Measurements from ENCODE around the gene DGKH. TPM values are rescaled to one million over a fixed set of nuclear protein-coding genes. Genes with fewer than 3 reads are reported as not detected.
A peak's percentile ranks its signal among the peaks of the same experiment; 100 is the strongest.

The DGKH gene
- 129 and 133 TPM in 2 replicates for total RNA-seq (2013; cell fraction: nucleolus; rRNA removed)
- total RNA-seq (2014; rRNA removed), result 12.5 and 13.5 TPM in 2 replicates
- total RNA-seq (2014; rRNA removed; fragmentation: Illumina TruSeq; extraction: Trizol), result 14.6 and 16.1 TPM in 2 replicates
- total RNA-seq (2021), result 14.6 and 15.2 TPM in 2 replicates
- polyA plus RNA-seq (2011; ENCODE audit: low read depth), result 2.1 TPM
- polyA plus RNA-seq (2011; rRNA removed), result 8.5 and 13.5 TPM in 2 replicates
- polyA plus RNA-seq (2011; cell fraction: cytosol; rRNA removed), result 2.5 and 2.7 TPM in 2 replicates
- 13.0 and 14.5 TPM in 2 replicates for polyA plus RNA-seq (2011; cell fraction: nucleus; rRNA removed)
- 4.1 and 4.8 TPM in 2 replicates for polyA plus RNA-seq (2012)
- polyA plus RNA-seq (2014; fragmentation: Illumina TruSeq; extraction: Trizol), result 11.3 and 13.6 TPM in 2 replicates
- polyA plus RNA-seq (2014; fragmentation: Nextera tagmentation; extraction: Ambion mirVana), result 1 to 10 TPM; 1.3 to 2.1 TPM
- 5.4 and 6.1 TPM in 2 replicates for polyA plus RNA-seq (2014; rRNA removed)
- polyA plus RNA-seq (2016; fragmentation: Nextera tagmentation; extraction: Ambion mirVana), result 1 to 10 TPM; 3.3 to 4.7 TPM
- 33.8 and 44.9 TPM in 2 replicates for polyA minus RNA-seq (2011; rRNA and poly(A)+ RNA removed)
- 5.7 and 6.7 TPM in 2 replicates for polyA minus RNA-seq (2011; cell fraction: cytosol; rRNA and poly(A)+ RNA removed)
- polyA minus RNA-seq (2011; cell fraction: nucleus; rRNA and poly(A)+ RNA removed), result 20.7 and 37.2 TPM in 2 replicates
- Bru-seq, nascent RNA, result percentile 84 among the genes with signal in this experiment
- percentile 89 among the genes with signal in this experiment for BruChase-seq, experiment 1, labeled RNA remaining after a 6-hour chase
- percentile 83 among the genes with signal in this experiment for BruChase-seq, experiment 2, labeled RNA remaining after a 2-hour chase
- long read RNA-seq, experiment 1, partial matches to known transcripts, result 1 of 2 reads
- long read RNA-seq, experiment 1, other reads (novel, unspliced or antisense), result 1 of 2 reads
- long read RNA-seq, experiment 2, partial matches to known transcripts, result 5 of 12 reads
- long read RNA-seq, experiment 2, other reads (novel, unspliced or antisense), result 7 of 12 reads

DNA sequence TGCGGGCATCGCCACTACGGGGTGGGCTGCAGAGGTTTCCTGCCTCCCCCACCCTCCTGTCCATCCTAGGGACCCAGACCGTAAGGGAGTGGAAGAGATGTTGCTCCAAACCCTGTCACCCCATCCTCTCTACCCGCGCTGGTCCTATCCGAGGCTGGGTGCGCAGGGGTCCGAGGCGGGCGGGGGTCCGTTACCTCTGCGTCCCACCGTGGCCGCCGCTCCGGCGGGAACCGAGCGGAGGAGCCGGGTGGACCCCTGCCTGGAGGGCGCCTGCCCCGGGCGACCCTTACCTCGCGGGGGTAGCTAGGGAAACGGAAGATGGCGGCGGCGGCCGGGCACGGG lies at the start of gene DGKH:
Gene DGKH (plus strand): TSS at position 307 of the 342 bp plus-strand sequence. CDS start 126 bp downstream, outside the sequence.
- Histone ChIP-seq H3K4me2 (ENCODE audit: control insufficient read depth, insufficient read depth) (peak within 1 kb of the TSS; percentile 99), H3K79me2 (ENCODE audit: control insufficient read depth, insufficient read depth, low read length) (peaks cover 30% of the 10 kb centered on the region), H3K9me3 (replicated peaks; ENCODE audit: control insufficient read depth, insufficient read depth, low read length) (no peaks in the 10 kb centered on the region), H2AFZ (ENCODE audit: control insufficient read depth, low read depth, low read length) (peak within 1 kb of the TSS; percentile 84), H3K4me3 (peak within 1 kb of the TSS; percentile 85), H4K20me1 (ENCODE audit: control insufficient read depth, insufficient read depth) (no peaks in the 10 kb centered on the region), H3K27ac (ENCODE audit: control insufficient read depth, insufficient read depth) (peak within 1 kb of the TSS; percentile 54), H3K4me1 (ENCODE audit: control insufficient read depth, insufficient read depth, low read length) (no peaks in the 10 kb centered on the region; the same call in 1 of the 2 replicates), H3K36me3 (ENCODE audit: control insufficient read depth in 2 of 2, insufficient read depth in 2 of 2, low read length in 1 of 2) (no peaks in the 10 kb centered on the region), H3K9ac (ENCODE audit: control insufficient read depth, insufficient read depth, low read length) (peak within 1 kb of the TSS; percentile 67), H3K27me3 (replicated peaks in 1 of 2; ENCODE audit: control insufficient read depth in 2 of 2, insufficient read depth in 2 of 2, low read length in 1 of 2) (no peaks in the 10 kb centered on the region)
- WGBS (ENCODE audit: insufficient coverage, insufficient replicate concordance, low lambda C conversion rate, missing lambda C conversion rate), result 1% methylated on average over 29 of the region's 32 CpGs
- no TSS peak for BruUV-seq (replicated peaks)
- ChIA-PET RAD21 (ENCODE audit: unreplicated experiment) (interaction anchor here (0.8 to 2.0 kb wide), 9 partner anchors 8 to 380 kb away, joined by 3 to 11 read pairs (median 5); no protein-coding TSS in a partner anchor), CTCF (interaction anchor here (0.7 to 1.7 kb wide), 9 partner anchors 8 to 380 kb away, joined by 3 to 5 read pairs (median 4); no protein-coding TSS in a partner anchor), SMC1A (ENCODE audit: uncharacterized antibody, unreplicated experiment) (interaction anchor here (0.8 to 2.1 kb wide), 8 partner anchors 8 to 225 kb away, joined by 3 to 10 read pairs (median 4); no protein-coding TSS in a partner anchor), POLR2A (interaction anchor here (0.6 to 1.8 kb wide), 7 partner anchors 11 to 249 kb away, joined by 3 to 9 read pairs (median 6); partner anchors contain the start of genes AKAP11 and VWA8)
- DNase-seq (ENCODE audit: low read depth, low spot score) (no peak), FAIRE-seq (no peak), ATAC-seq (peak; percentile 69)
- in situ Hi-C loops (cut with MboI), result no loop called here
- intact Hi-C loops (cut with micrococcal nuclease; ENCODE audit: unreplicated experiment), result loop anchor here (10.0 kb wide), 1 partner anchor 226 kb away; the partner anchor contains the start of gene AKAP11
- TF ChIP-seq RB1 (IDR thresholded peaks at IDR 0.05; ENCODE audit: borderline replicate concordance) (no peak), MEF2A (IDR thresholded peaks at IDR 0.05; ENCODE audit: insufficient read depth, low read depth, low read length) (no peak), PML (IDR thresholded peaks at IDR 0.05; ENCODE audit: low read length) (no peak), SMAD5 (IDR thresholded peaks at IDR 0.05; ENCODE audit: low read depth) (peak; percentile 29; the same call in 1 of the 2 replicates), ZNF207 (IDR thresholded peaks at IDR 0.05; ENCODE audit: borderline replicate concordance) (peak; percentile 41; the same call in 1 of the 2 replicates), SUPT20H (IDR thresholded peaks at IDR 0.05; ENCODE audit: borderline replicate concordance, control insufficient read depth, low read depth, low read length) (no peak), ZNF384 (IDR thresholded peaks at IDR 0.05; ENCODE audit: borderline replicate concordance, low read depth, low read length) (no peak), DPF2 (IDR thresholded peaks at IDR 0.05) (0 out of 2 replicates have a peak, but pooled peaks have one; percentile 57), SIX5 (IDR thresholded peaks at IDR 0.05; ENCODE audit: low read depth, low read length, severe bottlenecking) (no peak), TAF1 (IDR thresholded peaks at IDR 0.05; ENCODE audit: borderline replicate concordance, low read depth, low read length) (peak; percentile 59; the same call in 1 of the 2 replicates), RCOR1 (conservative IDR thresholded peaks at IDR 0.05; ENCODE audit: low read depth, low read length) (no peak)
- TF ChIP-seq, protein P1, sequence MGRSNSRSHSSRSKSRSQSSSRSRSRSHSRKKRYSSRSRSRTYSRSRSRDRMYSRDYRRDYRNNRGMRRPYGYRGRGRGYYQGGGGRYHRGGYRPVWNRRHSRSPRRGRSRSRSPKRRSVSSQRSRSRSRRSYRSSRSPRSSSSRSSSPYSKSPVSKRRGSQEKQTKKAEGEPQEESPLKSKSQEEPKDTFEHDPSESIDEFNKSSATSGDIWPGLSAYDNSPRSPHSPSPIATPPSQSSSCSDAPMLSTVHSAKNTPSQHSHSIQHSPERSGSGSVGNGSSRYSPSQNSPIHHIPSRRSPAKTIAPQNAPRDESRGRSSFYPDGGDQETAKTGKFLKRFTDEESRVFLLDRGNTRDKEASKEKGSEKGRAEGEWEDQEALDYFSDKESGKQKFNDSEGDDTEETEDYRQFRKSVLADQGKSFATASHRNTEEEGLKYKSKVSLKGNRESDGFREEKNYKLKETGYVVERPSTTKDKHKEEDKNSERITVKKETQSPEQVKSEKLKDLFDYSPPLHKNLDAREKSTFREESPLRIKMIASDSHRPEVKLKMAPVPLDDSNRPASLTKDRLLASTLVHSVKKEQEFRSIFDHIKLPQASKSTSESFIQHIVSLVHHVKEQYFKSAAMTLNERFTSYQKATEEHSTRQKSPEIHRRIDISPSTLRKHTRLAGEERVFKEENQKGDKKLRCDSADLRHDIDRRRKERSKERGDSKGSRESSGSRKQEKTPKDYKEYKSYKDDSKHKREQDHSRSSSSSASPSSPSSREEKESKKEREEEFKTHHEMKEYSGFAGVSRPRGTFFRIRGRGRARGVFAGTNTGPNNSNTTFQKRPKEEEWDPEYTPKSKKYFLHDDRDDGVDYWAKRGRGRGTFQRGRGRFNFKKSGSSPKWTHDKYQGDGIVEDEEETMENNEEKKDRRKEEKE (IDR thresholded peaks at IDR 0.05), result no peak
- TF ChIP-seq, protein P2, sequence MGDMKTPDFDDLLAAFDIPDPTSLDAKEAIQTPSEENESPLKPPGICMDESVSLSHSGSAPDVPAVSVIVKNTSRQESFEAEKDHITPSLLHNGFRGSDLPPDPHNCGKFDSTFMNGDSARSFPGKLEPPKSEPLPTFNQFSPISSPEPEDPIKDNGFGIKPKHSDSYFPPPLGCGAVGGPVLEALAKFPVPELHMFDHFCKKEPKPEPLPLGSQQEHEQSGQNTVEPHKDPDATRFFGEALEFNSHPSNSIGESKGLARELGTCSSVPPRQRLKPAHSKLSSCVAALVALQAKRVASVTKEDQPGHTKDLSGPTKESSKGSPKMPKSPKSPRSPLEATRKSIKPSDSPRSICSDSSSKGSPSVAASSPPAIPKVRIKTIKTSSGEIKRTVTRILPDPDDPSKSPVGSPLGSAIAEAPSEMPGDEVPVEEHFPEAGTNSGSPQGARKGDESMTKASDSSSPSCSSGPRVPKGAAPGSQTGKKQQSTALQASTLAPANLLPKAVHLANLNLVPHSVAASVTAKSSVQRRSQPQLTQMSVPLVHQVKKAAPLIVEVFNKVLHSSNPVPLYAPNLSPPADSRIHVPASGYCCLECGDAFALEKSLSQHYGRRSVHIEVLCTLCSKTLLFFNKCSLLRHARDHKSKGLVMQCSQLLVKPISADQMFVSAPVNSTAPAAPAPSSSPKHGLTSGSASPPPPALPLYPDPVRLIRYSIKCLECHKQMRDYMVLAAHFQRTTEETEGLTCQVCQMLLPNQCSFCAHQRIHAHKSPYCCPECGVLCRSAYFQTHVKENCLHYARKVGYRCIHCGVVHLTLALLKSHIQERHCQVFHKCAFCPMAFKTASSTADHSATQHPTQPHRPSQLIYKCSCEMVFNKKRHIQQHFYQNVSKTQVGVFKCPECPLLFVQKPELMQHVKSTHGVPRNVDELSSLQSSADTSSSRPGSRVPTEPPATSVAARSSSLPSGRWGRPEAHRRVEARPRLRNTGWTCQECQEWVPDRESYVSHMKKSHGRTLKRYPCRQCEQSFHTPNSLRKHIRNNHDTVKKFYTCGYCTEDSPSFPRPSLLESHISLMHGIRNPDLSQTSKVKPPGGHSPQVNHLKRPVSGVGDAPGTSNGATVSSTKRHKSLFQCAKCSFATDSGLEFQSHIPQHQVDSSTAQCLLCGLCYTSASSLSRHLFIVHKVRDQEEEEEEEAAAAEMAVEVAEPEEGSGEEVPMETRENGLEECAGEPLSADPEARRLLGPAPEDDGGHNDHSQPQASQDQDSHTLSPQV (IDR thresholded peaks at IDR 0.05), result no peak
